Lung (tissue), 12 donors: ENCODE measurements around the gene IDI1. TPM values are rescaled to one million over a fixed set of nuclear protein-coding genes. Genes with fewer than 3 reads are reported as not detected.
"Not testable (repeated sequence)": the region's sequence is repeated elsewhere in the genome, so short reads cannot be mapped to it uniquely, and the experiment has no call there.

ENCODE experiments used
- ATAC-seq: fragments of 200-7000 bp; cut with Tn5 transposase; one replicate; pipeline ENCODE4 v1.9.1; 2020; ENCODE audit warnings: moderate number of reproducible peaks; ENCODE audit not compliant: insufficient read depth, low FRiP score
- DNase-seq, 3 donors: peaks; one replicate each; pipeline ENCODE4 v3.0.0-alpha.2; 2013 to 2017
- H3K27ac ChIP-seq, 2 donors: one replicate each; pipeline ENCODE4 v1.5.1; 2013; ENCODE audit warnings: mild to moderate bottlenecking in 2 of 2, moderate library complexity in 2 of 2, control low read depth in 1 of 2, inconsistent platforms in 1 of 2, low read depth in 1 of 2, low read length in 1 of 2
- H3K27me3 ChIP-seq, 3 donors: one replicate each; pipeline ENCODE4 v1.5.1; 2013; ENCODE audit warnings: low read length in 2 of 3; ENCODE audit not compliant: control insufficient read depth in 3 of 3, insufficient read depth in 3 of 3
- H3K36me3 ChIP-seq, 4 donors: one replicate each; pipeline ENCODE4 v1.5.1; 2013; ENCODE audit warnings: low read length in 4 of 4, mild to moderate bottlenecking in 1 of 4, moderate library complexity in 1 of 4; ENCODE audit not compliant: control insufficient read depth in 4 of 4, insufficient read depth in 4 of 4
- H3K4me1 ChIP-seq, 5 donors: one replicate each; pipeline ENCODE4 v1.5.1; 2013; ENCODE audit warnings: low read length in 5 of 5, mild to moderate bottlenecking in 2 of 5, moderate library complexity in 1 of 5; ENCODE audit not compliant: control insufficient read depth in 5 of 5, insufficient read depth in 5 of 5
- H3K4me3 ChIP-seq: one replicate; pipeline ENCODE4 v1.5.1; 2013; ENCODE audit warnings: mild to moderate bottlenecking, control low read depth, moderate library complexity
- H3K9ac ChIP-seq, 2 donors: one replicate each; pipeline ENCODE4 v1.5.1; 2013; ENCODE audit warnings: low read length in 2 of 2, control low read depth in 1 of 2; ENCODE audit not compliant: insufficient read depth in 1 of 2
- H3K9me3 ChIP-seq, 4 donors: one replicate each; pipeline ENCODE4 v1.5.1; 2013; ENCODE audit warnings: low read length in 3 of 4, mild to moderate bottlenecking in 1 of 4, moderate library complexity in 1 of 4; ENCODE audit not compliant: control insufficient read depth in 4 of 4, insufficient read depth in 3 of 4
- CTCF ChIP-seq: IDR thresholded peaks from 2 replicates; pipeline ENCODE4 v1.5.1; 2012; ENCODE audit warnings: mild to moderate bottlenecking; ENCODE audit errors: control extremely low read depth, extremely low read depth
- WGBS, 2 donors: extraction: QIAGEN DNeasy Blood & Tissue Kit; methylation state at CpG; one replicate each; pipeline ENCODE4 v1.1.7; 2013; 5-methylcytosine and 5-hydroxymethylcytosine counted together
- polyA plus RNA-seq, 2 donors: library from polyadenylated mRNA; stranded (reverse); fragments of 200-250 nt; gene quantifications; one replicate each; pipeline ENCODE4 v1.2.1, GENCODE V29; 2013
- total RNA-seq, 2 donors: library from RNA; depleted of rRNA in 1 of 2; stranded (reverse); fragments of >200 nt in 1 of 2; gene quantifications; one replicate each; pipeline ENCODE4 v1.2.1, GENCODE V29; 2014 to 2021
- donor health status: control.
- donor health status: control.
- donor health status: Bipolar disorder and iron deficiency.
- donor health status: healthy.
- donor health status: DM: yes; HTN: yes; CAD: no.

IDI1 gene
- total and polyA plus RNA-seq, 4 donors = 44.4 to 173 (median 91.4) TPM

GRCh38 chr10:1019362-1019761, 29.6 kb downstream of the IDI1 start:
- Histone ChIP-seq H3K4me3 (no peak overlapping the region), H3K36me3 (peaks cover 9 to 26% (median 17%) of the 10 kb centered on the region in 4 donors), H3K9ac (no peak overlapping the region), H3K27me3 (no peaks in the 10 kb centered on the region), H3K27ac (no peak overlapping the region), H3K4me1 (no peaks in the 10 kb centered on the region), H3K9me3 (peaks cover 0 to 2% (median 0%) of the 10 kb centered on the region in 4 donors)
- DNase-seq (no peak), ATAC-seq (no peak)
- TF ChIP-seq CTCF = no peak
- 92 to 96% methylated on average over 10 of the region's 10 CpGs for WGBS, 2 donors

- Histone ChIP-seq H3K9me3 (peaks cover 0 to 2% (median 0%) of the 10 kb centered on the region in 4 donors), H3K4me1 (no peaks in the 10 kb centered on the region), H3K27me3 (no peaks in the 10 kb centered on the region), H3K27ac (no peak overlapping the region), H3K4me3 (no peak overlapping the region), H3K9ac (no peak overlapping the region), H3K36me3 (peaks cover 26 to 53% (median 39%) of the 10 kb centered on the region in 4 donors)
- no peak for TF ChIP-seq CTCF
- DNase-seq (no peak), ATAC-seq (no peak)
- WGBS, 2 donors = 97% methylated on average over 11 of the region's 11 CpGs
Measured at GRCh38 chr10:1015688-1016087, 33.2 kb downstream of the IDI1 start.

GRCh38 chr10:1011696-1012095, 37.2 kb downstream of the IDI1 start:
- 94 to 97% methylated on average over 16 of the region's 16 CpGs for WGBS, 2 donors
- no peak for TF ChIP-seq CTCF
- no peak overlapping the region for H3K9ac ChIP-seq
- no peaks in the 10 kb centered on the region for H3K4me1 ChIP-seq
- DNase-seq (no peak), ATAC-seq (no peak)
- no peaks in the 10 kb centered on the region for H3K9me3 ChIP-seq
- H3K27me3 ChIP-seq = no peaks in the 10 kb centered on the region
- H3K36me3 ChIP-seq = peaks cover 40 to 64% (median 58%) of the 10 kb centered on the region in 4 donors
- no peak overlapping the region for H3K27ac ChIP-seq
- no peak overlapping the region for H3K4me3 ChIP-seq

GRCh38 chr10:1010703-1011102, 38.2 kb downstream of the IDI1 start:
- 94 to 97% methylated on average over 7 of the region's 7 CpGs for whole genome bisulfite sequencing, 2 donors
- H3K36me3 ChIP-seq = peaks cover 41 to 64% (median 59%) of the 10 kb centered on the region in 4 donors
- ATAC-seq = no peak

GRCh38 chr10:1009947-1010346, 39.0 kb downstream of the IDI1 start:
- H3K27me3 ChIP-seq, DNase-seq, H3K4me3 ChIP-seq, H3K9me3 ChIP-seq, ATAC-seq, H3K4me1 ChIP-seq, H3K27ac ChIP-seq, H3K9ac ChIP-seq: not testable (repeated sequence)
- WGBS, 2 donors = 74 to 81% methylated on average over 7 of the region's 8 CpGs
- H3K36me3 ChIP-seq = peaks cover 45 to 68% (median 57%) of the 10 kb centered on the region in 4 donors

More at GRCh38 chr10:1010703-1011102, 38.2 kb downstream of the IDI1 start:
- DNase-seq = no peak
- no peak for TF ChIP-seq CTCF
- no peaks in the 10 kb centered on the region for H3K27me3 ChIP-seq
- H3K9ac ChIP-seq = no peak overlapping the region
- no peaks in the 10 kb centered on the region for H3K4me1 ChIP-seq
- H3K4me3 ChIP-seq = no peak overlapping the region
- H3K9me3 ChIP-seq = no peaks in the 10 kb centered on the region
- H3K27ac ChIP-seq = no peak overlapping the region
